Cardiac muscle cell (in vitro differentiated cells and primary cell): ENCODE measurements around the gene TTYH2. TPM values are rescaled to one million over a fixed set of nuclear protein-coding genes. Genes with fewer than 3 reads are reported as not detected.

ENCODE experiments used
- DNase-seq, 2 donors: peaks; one replicate each; pipeline versions ENCODE4 v3.0.0 to v3.0.0-alpha.2; 2010 to 2017; ENCODE audit warnings: low read depth in 1 of 2, low spot score in 1 of 2
- H3K27ac ChIP-seq: fragments of 200-600 bp; sonication (generic); 2 replicates; pipeline ENCODE4 v1.5.1; 2016
- H3K27me3 ChIP-seq: fragments of 200-600 bp; sonication (generic); 2 replicates; pipeline ENCODE4 v1.6.0; 2016; ENCODE audit warnings: control low read depth
- H3K36me3 ChIP-seq: fragments of 200-600 bp; sonication (generic); 2 replicates; pipeline ENCODE4 v1.5.1; 2016; ENCODE audit warnings: control low read depth
- H3K4me1 ChIP-seq: fragments of 200-600 bp; sonication (generic); 2 replicates; pipeline ENCODE4 v1.8.1; 2017; ENCODE audit warnings: low read depth, mild to moderate bottlenecking, mixed run types
- H3K4me3 ChIP-seq: fragments of 200-600 bp; sonication (generic); 2 replicates; pipeline ENCODE4 v1.5.1; 2016; ENCODE audit warnings: mild to moderate bottlenecking
- H3K9me3 ChIP-seq: fragments of 200-600 bp; sonication (generic); 2 replicates; pipeline ENCODE4 v1.5.1; 2017; ENCODE audit warnings: low read depth, mild to moderate bottlenecking, control low read depth
- CTCF ChIP-seq: IDR thresholded peaks from 2 replicates; pipeline ENCODE4 v1.5.1; 2012; ENCODE audit warnings: low read depth, mild to moderate bottlenecking, low read length
- polyA plus RNA-seq: library from polyadenylated mRNA; unstranded; fragments of >200 nt; fragmentation: Nextera tagmentation; extraction: Ambion mirVana; gene quantifications from 2 replicates; pipeline ENCODE4 v1.2.1, GENCODE V29; 2016
- total RNA-seq: library from RNA; depleted of rRNA; stranded (reverse); fragments of >200 nt; gene quantifications from 2 replicates; pipeline ENCODE4 v1.2.3, GENCODE V29; 2016

The TTYH2 gene
- total and polyA plus RNA-seq, 2 experiments from 2014 or later: 7.8 to 7.9 TPM

- no peak for DNase-seq
- Histone ChIP-seq H3K9me3 (no peaks in the 10 kb centered on the region), H3K4me3 (no peak overlapping the region), H3K4me1 (no peaks in the 10 kb centered on the region), H3K27ac (no peak overlapping the region), H3K27me3 (no peaks in the 10 kb centered on the region), H3K36me3 (no peaks in the 10 kb centered on the region)
- no peak for TF ChIP-seq CTCF
These were observed 38.2 kb downstream of the TTYH2 start for GRCh38 chr17:74251569-74251968.

GRCh38 chr17:74252211-74252610, 38.8 kb downstream of the TTYH2 start:
- Histone ChIP-seq H3K4me3 (no peak overlapping the region), H3K27ac (no peak overlapping the region), H3K36me3 (no peaks in the 10 kb centered on the region), H3K4me1 (no peaks in the 10 kb centered on the region), H3K27me3 (no peaks in the 10 kb centered on the region), H3K9me3 (no peaks in the 10 kb centered on the region)
- DNase-seq: no peak
- no peak for TF ChIP-seq CTCF

GRCh38 chr17:74253036-74253435, 39.7 kb downstream of the TTYH2 start:
- DNase-seq: no peak
- H3K9me3 ChIP-seq: no peaks in the 10 kb centered on the region
- H3K4me3 ChIP-seq: no peak overlapping the region
- no peak for TF ChIP-seq CTCF
- H3K27me3 ChIP-seq: no peaks in the 10 kb centered on the region
- no peaks in the 10 kb centered on the region for H3K36me3 ChIP-seq
- H3K4me1 ChIP-seq: no peaks in the 10 kb centered on the region
- no peak overlapping the region for H3K27ac ChIP-seq

- H3K27me3 ChIP-seq: no peaks in the 10 kb centered on the region
- no peaks in the 10 kb centered on the region for H3K4me1 ChIP-seq
- no peak overlapping the region for H3K4me3 ChIP-seq
- no peak for DNase-seq
- no peak for TF ChIP-seq CTCF
- no peak overlapping the region for H3K27ac ChIP-seq
- H3K9me3 ChIP-seq: no peaks in the 10 kb centered on the region
- no peaks in the 10 kb centered on the region for H3K36me3 ChIP-seq
These were observed 43.9 kb downstream of the TTYH2 start for GRCh38 chr17:74257311-74257710.

GRCh38 chr17:74259667-74260524, 46.5 kb downstream of the TTYH2 start:
- DNase-seq: no peak
- no peaks in the 10 kb centered on the region for H3K27me3 ChIP-seq
- no peak for TF ChIP-seq CTCF
- H3K9me3 ChIP-seq: no peaks in the 10 kb centered on the region
- no peaks in the 10 kb centered on the region for H3K36me3 ChIP-seq
- H3K27ac ChIP-seq: no peak overlapping the region
- no peaks in the 10 kb centered on the region for H3K4me1 ChIP-seq
- no peak overlapping the region for H3K4me3 ChIP-seq
